Panc1 (cell line): ENCODE results near the gene DDX41. TPM values are rescaled to one million over a fixed set of nuclear protein-coding genes. Genes with fewer than 3 reads are reported as not detected.

ENCODE experiments used
- ATAC-seq: fragments of 200-7000 bp; cut with Tn5 transposase; 2 replicates; pipeline ENCODE4 v1.9.1; 2020; ENCODE audit warnings: mild to moderate bottlenecking, moderate library complexity
- BruUV-seq: library from RNA; stranded (reverse); fragments of 400-500 nt; replicated peaks from 2 replicates; lab custom pipeline; 2021; lab: Mats Ljungman, UMichigan
- CTCF ChIA-PET: fragments of 300-600 bp; sonication (Branson Sonifier 250); formaldehyde crosslinking; loops from one replicate; lab custom pipeline; 2022; ENCODE audit warnings: antibody characterized with exemption; lab: Charles Lee
- POLR2A ChIA-PET: fragments of 300-600 bp; sonication (Branson Sonifier 250); formaldehyde crosslinking; loops from one replicate; lab custom pipeline; 2022; ENCODE audit warnings: antibody characterized with exemption; lab: Charles Lee
- DNase-seq: peaks from one replicate; pipeline ENCODE4 v3.0.0-alpha.2; 2010; ENCODE audit warnings: low read depth, low spot score
- H3K27ac ChIP-seq: 2 replicates; pipeline ENCODE4 v1.5.1; 2011; ENCODE audit warnings: mild to moderate bottlenecking, low read length, inconsistent platforms
- H3K27me3 ChIP-seq: fragments of 200-500 bp; sonication (Bioruptor generic); 2 replicates; pipeline ENCODE4 v1.6.0; 2014; ENCODE audit warnings: low read length, inconsistent platforms; ENCODE audit not compliant: control insufficient read depth, insufficient read depth
- H3K36me3 ChIP-seq: fragments of 200-500 bp; sonication (Bioruptor generic); 2 replicates; pipeline ENCODE4 v1.5.1; 2014; ENCODE audit warnings: inconsistent platforms, mild to moderate bottlenecking, low read length, moderate library complexity; ENCODE audit not compliant: control insufficient read depth, insufficient read depth
- H3K4me1 ChIP-seq: 2 replicates; pipeline ENCODE4 v1.5.1; 2011; ENCODE audit warnings: inconsistent platforms, mild to moderate bottlenecking, low read length, moderate library complexity; ENCODE audit not compliant: control insufficient read depth, insufficient read depth
- H3K4me3 ChIP-seq, 2 experiments: 2 replicates each; pipeline ENCODE4 v1.5.1; 2011 to 2012; ENCODE audit warnings: low read depth in 2 of 2, low read length in 2 of 2, mild to moderate bottlenecking in 2 of 2, inconsistent platforms in 1 of 2, moderate library complexity in 1 of 2
- H3K9me3 ChIP-seq: fragments of 200-500 bp; sonication (Bioruptor generic); 2 replicates; pipeline ENCODE4 v1.5.1; 2014; ENCODE audit warnings: low read depth, mild to moderate bottlenecking, inconsistent platforms, low read length, moderate library complexity; ENCODE audit not compliant: control insufficient read depth, insufficient read depth
- CTCF ChIP-seq: fragments of 450-650 bp; IDR thresholded peaks from 2 replicates; pipeline ENCODE4 v1.5.1; 2017; ENCODE audit warnings: mild to moderate bottlenecking
- POLR2AphosphoS5 ChIP-seq: IDR thresholded peaks from 2 replicates; pipeline ENCODE4 v1.6.1; 2012; ENCODE audit warnings: mild to moderate bottlenecking, low read depth, low read length, moderate library complexity
- REST ChIP-seq, 2 experiments: IDR thresholded peaks; 2 replicates each; pipeline ENCODE4 v1.6.1; 2011 to 2012; ENCODE audit warnings: low read depth in 2 of 2, control low read depth in 1 of 2, low read length in 1 of 2, mild to moderate bottlenecking in 1 of 2, moderate library complexity in 1 of 2; ENCODE audit not compliant: insufficient read depth in 1 of 2
- SIN3A ChIP-seq: IDR thresholded peaks from 2 replicates; pipeline ENCODE4 v1.6.1; 2012; ENCODE audit warnings: low read depth, mild to moderate bottlenecking, low read length, moderate library complexity, borderline replicate concordance; ENCODE audit not compliant: insufficient read depth
- TCF7L2 ChIP-seq: IDR thresholded peaks from 2 replicates; pipeline ENCODE4 v1.6.1; 2011; ENCODE audit warnings: mild to moderate bottlenecking, low read depth, low read length, inconsistent platforms
- in situ Hi-C: cut with HindIII; loops from 2 replicates; pipeline ENCODE4 v1.10.0; 2016; ENCODE audit warnings: low sequenced_read_pairs, low pct_unique_long_range_greater_than_20kb
- intact Hi-C: fragments of 100-400 bp; cut with micrococcal nuclease; formaldehyde crosslinking; loops from one replicate; pipeline ENCODE4 v1.10.0; 2022; ENCODE audit not compliant: unreplicated experiment
- total RNA-seq: library from RNA; stranded (reverse); gene quantifications from one replicate; pipeline ENCODE4 v1.2.1, GENCODE V29; 2021; ENCODE audit not compliant: unreplicated experiment

The DDX41 gene
- total RNA-seq, 1 experiment from 2014 or later = 111 TPM

GRCh38 chr5:177510567-177511053, 6.2 kb downstream of the DDX41 start:
- BruUV-seq = no TSS peak
- no peak for TF ChIP-seq POLR2AphosphoS5
- TF ChIP-seq SIN3A = no peak
- no peak for TF ChIP-seq CTCF
- TF ChIP-seq REST (IDR thresholded peaks at IDR 0.05; ENCODE audit: insufficient read depth in 1 of 2, low read depth in 2 of 2, low read length in 1 of 2) = no peak
- TF ChIP-seq TCF7L2 = no peak
- in situ Hi-C loops (no loop called here), intact Hi-C loops (no loop called here)
- ChIA-PET POLR2A (no interaction called here), CTCF (no interaction called here)
- Histone ChIP-seq H3K4me3 (no peak overlapping the region), H3K9me3 (no peaks in the 10 kb centered on the region), H3K27ac (no peak overlapping the region), H3K27me3 (no peaks in the 10 kb centered on the region), H3K4me1 (peaks cover 9% of the 10 kb centered on the region; the same call in 1 of the 2 replicates), H3K36me3 (peaks cover 6% of the 10 kb centered on the region)
- no peak for DNase-seq
- ATAC-seq = no peak

- intact Hi-C loops = no loop called here
- no peak overlapping the region for H3K4me3 ChIP-seq
- H3K27ac ChIP-seq = no peak overlapping the region
- in situ Hi-C loops = no loop called here
- no peak for DNase-seq
- ChIA-PET POLR2A (no interaction called here), CTCF (no interaction called here)
- no peak for TF ChIP-seq CTCF
- TF ChIP-seq POLR2AphosphoS5 = no peak
- no peak for TF ChIP-seq SIN3A
- TF ChIP-seq TCF7L2 = no peak
- no peak for TF ChIP-seq REST (IDR thresholded peaks at IDR 0.05; ENCODE audit: insufficient read depth in 1 of 2, low read depth in 2 of 2, low read length in 1 of 2)
- H3K36me3 ChIP-seq = peaks cover 6% of the 10 kb centered on the region
- BruUV-seq = no TSS peak
- H3K4me1 ChIP-seq = peaks cover 4% of the 10 kb centered on the region; the same call in 1 of the 2 replicates
- no peaks in the 10 kb centered on the region for H3K9me3 ChIP-seq
- peak; percentile 13 for ATAC-seq
- no peaks in the 10 kb centered on the region for H3K27me3 ChIP-seq
These were observed 6.7 kb downstream of the DDX41 start for GRCh38 chr5:177509991-177510566.
